ENCODE data around the gene SIPA1L2. TPM values are rescaled to one million over a fixed set of nuclear protein-coding genes. Genes with fewer than 3 reads are reported as not detected.

SIPA1L2 gene
- total and polyA plus RNA-seq, 10 of the 15 experiments (the other 5 are each of a cell fraction or from before 2014, with no cell fraction given) = 0.01 to 0.18 TPM; not detected in 8

DNA sequence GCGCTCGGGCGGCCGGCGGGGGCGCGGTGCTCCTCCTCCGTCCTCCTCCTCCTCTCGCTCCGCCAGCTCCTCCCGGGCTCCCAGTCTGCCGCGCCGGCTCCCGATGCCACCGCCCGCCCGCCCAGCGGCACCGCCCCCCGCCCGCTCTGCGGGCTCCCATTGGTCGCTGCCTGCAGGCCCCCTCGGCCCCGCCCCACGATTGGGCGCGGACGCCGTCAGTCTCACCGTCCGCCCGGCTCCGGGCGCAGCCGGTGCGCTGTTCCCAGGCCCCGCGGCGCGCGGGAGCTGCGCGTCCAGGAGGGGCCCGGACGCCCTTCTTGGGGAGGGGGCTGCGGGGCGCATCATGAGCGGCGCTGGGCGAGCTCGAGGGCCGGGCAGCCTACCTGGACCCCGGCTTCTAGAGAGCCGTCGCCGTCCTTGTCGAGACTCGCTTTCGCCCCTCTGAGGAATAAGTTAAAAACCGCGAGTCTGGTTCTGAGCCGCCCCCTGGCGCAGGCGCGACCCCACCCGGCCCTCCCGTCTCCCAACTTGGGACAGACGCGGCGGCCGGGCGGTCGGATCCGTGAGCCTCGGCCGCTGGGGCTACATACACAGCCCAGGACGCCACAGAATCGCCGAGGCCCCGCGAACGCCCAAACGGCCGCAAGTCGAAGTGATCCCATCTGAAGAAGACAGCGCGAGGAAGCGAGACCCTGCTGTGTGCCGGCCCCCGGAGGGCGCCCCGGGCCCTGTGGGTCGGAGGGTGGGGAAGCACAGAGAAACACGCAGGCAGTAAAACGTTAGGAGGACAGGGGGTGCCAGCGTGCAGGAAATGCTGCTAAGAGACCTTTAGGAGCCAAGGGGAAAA, at the start of gene SIPA1L2 (continued):
- TF ChIP-seq SUPT20H (IDR thresholded peaks at IDR 0.05; ENCODE audit: borderline replicate concordance, control insufficient read depth, low read depth, low read length) (no peak), SP1 (IDR thresholded peaks at IDR 0.05; ENCODE audit: low read depth, low read length) (peak; percentile 94)
- TF ChIP-seq, protein P1, sequence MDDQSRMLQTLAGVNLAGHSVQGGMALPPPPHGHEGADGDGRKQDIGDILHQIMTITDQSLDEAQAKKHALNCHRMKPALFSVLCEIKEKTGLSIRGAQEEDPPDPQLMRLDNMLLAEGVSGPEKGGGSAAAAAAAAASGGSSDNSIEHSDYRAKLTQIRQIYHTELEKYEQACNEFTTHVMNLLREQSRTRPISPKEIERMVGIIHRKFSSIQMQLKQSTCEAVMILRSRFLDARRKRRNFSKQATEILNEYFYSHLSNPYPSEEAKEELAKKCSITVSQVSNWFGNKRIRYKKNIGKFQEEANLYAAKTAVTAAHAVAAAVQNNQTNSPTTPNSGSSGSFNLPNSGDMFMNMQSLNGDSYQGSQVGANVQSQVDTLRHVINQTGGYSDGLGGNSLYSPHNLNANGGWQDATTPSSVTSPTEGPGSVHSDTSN (IDR thresholded peaks at IDR 0.05; ENCODE audit: insufficient replicate concordance, low read depth, low read length) = peak; percentile 96

DNA sequence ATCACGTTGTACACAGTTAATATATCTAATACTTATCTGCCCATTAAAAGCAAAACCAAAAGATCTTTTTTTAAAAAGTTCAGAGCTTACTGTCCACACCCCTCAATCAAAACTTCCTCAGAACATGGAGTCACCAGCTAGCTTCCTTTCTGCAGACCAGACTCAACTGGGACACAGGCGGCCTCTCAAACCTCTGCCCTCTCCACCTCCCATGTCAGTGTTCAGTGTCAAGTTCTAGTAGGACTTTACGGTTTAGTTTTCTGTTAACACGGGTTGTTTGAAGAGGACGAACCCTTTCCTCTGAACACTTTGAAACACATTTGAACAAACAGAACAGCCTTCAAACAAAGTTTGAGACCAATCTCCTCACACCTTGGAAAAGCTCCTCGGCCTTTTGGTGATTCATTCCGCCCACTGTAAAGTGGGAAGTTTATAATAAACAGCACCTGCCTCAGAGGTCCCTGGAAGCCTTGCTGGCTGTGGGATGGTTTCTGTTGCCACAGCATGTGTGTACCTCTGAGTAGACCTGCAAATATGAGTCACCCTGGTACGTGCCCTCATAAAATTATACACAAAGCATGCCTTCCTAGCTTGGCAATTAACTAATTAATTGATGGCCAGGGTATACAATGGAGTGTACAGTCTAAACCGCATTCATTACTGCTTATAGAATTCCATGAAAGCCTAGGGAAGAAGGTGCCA, 48.4 kb upstream of the SIPA1L2 start:
- Histone ChIP-seq H2AFZ (ENCODE audit: control insufficient read depth, low read depth, low read length) (no peak overlapping the region), H4K20me1 (ENCODE audit: control insufficient read depth, insufficient read depth) (no peaks in the 10 kb centered on the region), H3K4me3 (no peak overlapping the region), H3K9ac (ENCODE audit: control insufficient read depth, insufficient read depth, low read length) (no peak overlapping the region), H3K9me3 (replicated peaks; ENCODE audit: control insufficient read depth, insufficient read depth, low read length) (no peaks in the 10 kb centered on the region), H3K4me2 (ENCODE audit: control insufficient read depth, insufficient read depth) (no peak overlapping the region), H3K79me2 (ENCODE audit: control insufficient read depth, insufficient read depth, low read length) (no peaks in the 10 kb centered on the region), H3K36me3 (ENCODE audit: control insufficient read depth in 2 of 2, insufficient read depth in 2 of 2, low read length in 1 of 2) (no peaks in the 10 kb centered on the region), H3K4me1 (ENCODE audit: control insufficient read depth, insufficient read depth, low read length) (no peaks in the 10 kb centered on the region), H3K27ac (ENCODE audit: control insufficient read depth, insufficient read depth) (no peak overlapping the region), H3K27me3 (replicated peaks in 1 of 2; ENCODE audit: control insufficient read depth in 2 of 2, insufficient read depth in 2 of 2, low read length in 1 of 2) (no peaks in the 10 kb centered on the region; a peak in 1 of 4 replicates)
- DNase-seq (ENCODE audit: low read depth, low spot score) = no peak
- BruUV-seq (replicated peaks) = no TSS peak
- POLR2A ChIA-PET = no interaction called here
- TF ChIP-seq BHLHE40 (IDR thresholded peaks at IDR 0.05; ENCODE audit: borderline replicate concordance in 1 of 2, low read depth in 2 of 2, low read length in 1 of 2) = no peak
- TF ChIP-seq STAT1 (conservative IDR thresholded peaks at IDR 0.05) = no peak
- no peak for TF ChIP-seq CHD4 (IDR thresholded peaks at IDR 0.05)
- no peak for TF ChIP-seq SIN3A (IDR thresholded peaks at IDR 0.05; ENCODE audit: low read depth, low read length)
- TF ChIP-seq RELA (IDR thresholded peaks at IDR 0.05; ENCODE audit: borderline replicate concordance, partially characterized antibody) = no peak
- no peak for TF ChIP-seq MTA3 (IDR thresholded peaks at IDR 0.05; ENCODE audit: borderline replicate concordance, low read length)
- TF ChIP-seq KDM1A (IDR thresholded peaks at IDR 0.05; ENCODE audit: borderline replicate concordance) = no peak
- in situ Hi-C loops (cut with MboI) (no loop called here), intact Hi-C loops (cut with micrococcal nuclease; ENCODE audit: unreplicated experiment) (no loop called here)
- RAD21 ChIA-PET (ENCODE audit: unreplicated experiment) = no interaction called here
- ATAC-seq = no peak
- 41% methylated on average over 9 of the region's 9 CpGs for WGBS (ENCODE audit: insufficient coverage, insufficient replicate concordance, low lambda C conversion rate, missing lambda C conversion rate)
- SMC1A ChIA-PET (ENCODE audit: uncharacterized antibody, unreplicated experiment) = interaction anchor here (0.7 kb wide), 1 partner anchor 19 kb away, joined by 3 read pairs; no protein-coding TSS in a partner anchor
- no peak for FAIRE-seq
- CTCF ChIA-PET = no interaction called here

Data from GM12878 (cell line).